NK-92 (cell line): ENCODE results near the gene RGL4.
"Not testable (repeated sequence)": the region's sequence is repeated elsewhere in the genome, so short reads cannot be mapped to it uniquely, and the experiment has no call there.

Source experiments
- DNase-seq: peaks from one replicate; lab custom pipeline; 2025; ENCODE audit not compliant: unreplicated experiment; lab: John Stamatoyannopoulos, UW

The RGL4 gene

GRCh38 chr22:23690713-23691112 lies at the start of gene RGL4:
Gene RGL4, plus strand, starts transcription at chr22:23691013. Its CDS starts 1,018 bp downstream, at chr22:23692031.
- DNase-seq: no peak

GRCh38 chr22:23646526-23646925 lies 44.3 kb upstream of the RGL4 start:
- not testable (repeated sequence) for DNase-seq

- DNase-seq: no peak
These were observed 41.7 kb upstream of the RGL4 start for GRCh38 chr22:23649071-23649501.

GRCh38 chr22:23651676-23652075 lies 39.1 kb upstream of the RGL4 start:
- no peak for DNase-seq

GRCh38 chr22:23652286-23652685 lies 38.5 kb upstream of the RGL4 start:
- no peak for DNase-seq

- DNase-seq: no peak
These were observed 38.1 kb upstream of the RGL4 start for GRCh38 chr22:23652711-23653110.

GRCh38 chr22:23655891-23656475 lies 34.8 kb upstream of the RGL4 start:
- no peak for DNase-seq

GRCh38 chr22:23657727-23658126 lies 33.1 kb upstream of the RGL4 start:
- no peak for DNase-seq

- DNase-seq: not testable (repeated sequence)
These were observed 30.4 kb upstream of the RGL4 start for GRCh38 chr22:23660381-23660780.

- no peak for DNase-seq
These were observed 20.2 kb upstream of the RGL4 start for GRCh38 chr22:23670378-23671295.

GRCh38 chr22:23671387-23671786 lies 19.4 kb upstream of the RGL4 start:
- DNase-seq: not testable (repeated sequence)

- not testable (repeated sequence) for DNase-seq
These were observed 18.3 kb upstream of the RGL4 start for GRCh38 chr22:23672307-23673049.

- DNase-seq: no peak
These were observed 17.7 kb upstream of the RGL4 start for GRCh38 chr22:23673050-23673620.

GRCh38 chr22:23673826-23674690 lies 16.8 kb upstream of the RGL4 start:
- DNase-seq: no peak

- not testable (repeated sequence) for DNase-seq
These were observed 15.8 kb upstream of the RGL4 start for GRCh38 chr22:23674886-23675501.

- no peak for DNase-seq
These were observed 15.1 kb upstream of the RGL4 start for GRCh38 chr22:23675502-23676415.

- not testable (repeated sequence) for DNase-seq
These were observed 13.7 kb upstream of the RGL4 start for GRCh38 chr22:23676841-23677700.

- no peak for DNase-seq
These were observed 13.2 kb upstream of the RGL4 start for GRCh38 chr22:23677701-23677995.
